Mesenteric fat pad (tissue), 1 donor: Measurements from ENCODE around the gene SDHAF1. TPM values are rescaled to one million over a fixed set of nuclear protein-coding genes. Genes with fewer than 3 reads are reported as not detected.
A peak's percentile ranks its signal among the peaks of the same experiment; 100 is the strongest.
"Not testable (repeated sequence)": the region's sequence is repeated elsewhere in the genome, so short reads cannot be mapped to it uniquely, and the experiment has no call there.

ENCODE experiments used
- DNase-seq: peaks from one replicate; pipeline ENCODE4 v3.0.0-alpha.2; 2020; ENCODE audit warnings: low spot score
- total RNA-seq: library from RNA; stranded (reverse); fragmentation: NEBNext Ultra II Directional; extraction: Animal tissue kit (Norgen Biotek cat#: 25700); gene quantifications from one replicate; pipeline ENCODE4 v1.2.1, GENCODE V29; 2021
- donor health status: DM: yes; HTN: yes; CAD: no.

The SDHAF1 gene
- total RNA-seq, 1 donor from 2014 or later, result 8.2 TPM

GRCh38 chr19:36014012-36014924 lies 19.3 kb downstream of the SDHAF1 start, which contains the start of gene ALKBH6:
Gene ALKBH6, minus strand, starts transcription at chr19:36014213. Its CDS starts 816 bp downstream, at chr19:36013397.
- DNase-seq, result peak; percentile 100

DNA sequence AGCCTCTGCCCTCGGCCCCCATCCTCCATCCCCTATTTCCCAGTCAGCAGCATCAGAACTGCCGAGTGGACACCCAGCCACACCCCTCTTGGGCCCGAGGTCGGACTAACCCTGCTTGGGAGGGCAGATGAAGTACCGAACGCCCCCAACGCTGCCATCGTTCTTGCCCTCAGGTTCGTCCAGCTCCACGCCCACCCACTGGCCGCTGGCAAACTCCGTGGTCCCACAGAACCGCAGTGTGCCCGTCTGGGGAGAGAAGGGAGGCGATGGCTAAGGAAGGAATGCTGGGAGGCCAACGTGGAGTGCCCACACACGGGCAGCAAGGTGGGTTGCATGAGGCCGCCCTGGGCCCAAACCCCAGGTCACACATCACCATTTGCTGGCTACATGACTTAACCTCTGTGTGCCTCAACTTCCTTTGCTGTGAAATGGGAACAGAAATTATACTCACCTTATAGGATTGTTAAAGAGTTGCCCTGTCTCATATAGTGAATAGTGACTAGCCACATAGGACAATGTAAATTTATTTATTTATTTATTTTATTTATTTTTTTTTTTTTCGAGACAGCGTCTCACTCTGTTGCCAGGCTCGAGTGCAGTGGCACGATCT lies 24.2 kb downstream of the SDHAF1 start:
- no peak for DNase-seq

DNA sequence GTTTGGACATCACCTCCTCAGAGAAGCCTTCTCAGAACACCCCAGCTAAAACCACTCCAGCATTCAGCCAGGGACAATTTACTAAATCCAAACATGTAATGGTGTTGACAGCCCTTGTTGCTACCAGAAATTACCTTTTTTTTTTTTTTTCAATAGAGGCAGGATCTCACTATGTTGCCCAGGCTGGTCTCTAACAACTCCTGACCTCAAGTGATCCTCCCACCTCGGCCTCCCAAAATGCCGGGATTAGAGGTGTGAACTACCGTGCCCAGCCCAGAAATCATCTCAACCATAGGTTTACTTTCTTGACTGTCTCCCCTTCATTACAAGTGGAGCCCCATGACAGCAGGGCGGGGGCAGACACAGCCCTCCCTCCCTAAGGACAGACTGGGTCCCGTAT lies 28.4 kb downstream of the SDHAF1 start:
- DNase-seq, result no peak

DNA sequence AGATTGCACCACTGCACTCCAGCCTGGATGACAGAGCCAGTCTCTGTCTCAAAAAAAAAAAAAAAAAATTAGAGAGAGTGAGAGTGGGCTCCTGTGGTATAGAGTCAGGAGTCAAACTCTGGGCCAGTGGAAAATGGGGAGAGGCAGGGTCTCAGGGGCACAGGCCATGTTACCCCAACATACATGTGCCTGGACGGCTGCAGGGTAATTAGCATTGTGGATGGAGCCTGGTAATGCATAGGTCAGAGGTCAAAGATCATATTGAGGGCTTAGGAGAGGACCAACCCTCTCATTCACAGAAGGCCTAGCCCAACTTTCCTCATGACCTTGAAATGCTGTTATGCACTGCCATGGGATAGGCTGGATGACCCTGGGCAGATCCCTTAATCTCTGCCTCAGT lies 30.6 kb downstream of the SDHAF1 start:
- DNase-seq, result no peak

DNA sequence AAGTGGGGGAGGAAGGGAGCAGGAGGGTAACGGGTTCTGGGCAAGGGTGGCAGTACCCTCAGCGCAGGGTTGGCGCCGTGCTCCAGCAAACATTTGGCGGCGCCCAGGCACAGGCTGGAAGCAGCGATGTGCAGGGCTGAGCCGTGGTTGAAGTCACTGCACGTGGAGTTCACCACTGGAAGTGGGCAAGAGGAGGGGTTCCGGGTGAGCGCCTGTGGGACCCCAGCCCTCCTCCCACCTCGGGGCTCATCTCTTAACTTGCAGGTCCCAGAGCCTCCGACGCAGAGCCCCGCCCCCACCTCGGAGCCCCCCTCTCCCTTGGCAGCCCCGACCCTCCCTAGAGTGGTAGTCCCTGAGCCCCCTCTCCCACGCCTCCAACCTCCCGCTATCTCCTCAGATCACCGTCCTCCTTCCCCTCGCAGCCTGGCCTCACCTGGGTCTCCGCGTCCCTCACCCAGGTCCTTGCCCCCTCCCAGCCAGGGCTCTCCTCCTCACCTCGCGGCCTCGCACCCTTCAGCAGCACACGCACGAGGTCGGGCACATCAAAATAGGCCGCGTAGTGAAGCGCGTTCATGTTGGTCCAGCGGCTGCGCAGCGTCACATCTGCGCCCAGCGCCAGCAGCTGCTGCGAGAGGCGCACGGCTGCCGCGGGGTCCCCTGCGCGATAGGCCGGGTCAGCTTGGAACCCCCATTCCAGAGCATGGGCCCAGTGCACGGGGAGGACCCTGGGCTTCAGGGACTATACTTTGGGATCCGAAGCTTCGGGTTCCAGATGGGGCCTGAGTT lies 31.3 kb downstream of the SDHAF1 start:
- DNase-seq, result no peak

- no peak for DNase-seq
Measured at GRCh38 chr19:36027696-36028095, 32.7 kb downstream of the SDHAF1 start.

DNA sequence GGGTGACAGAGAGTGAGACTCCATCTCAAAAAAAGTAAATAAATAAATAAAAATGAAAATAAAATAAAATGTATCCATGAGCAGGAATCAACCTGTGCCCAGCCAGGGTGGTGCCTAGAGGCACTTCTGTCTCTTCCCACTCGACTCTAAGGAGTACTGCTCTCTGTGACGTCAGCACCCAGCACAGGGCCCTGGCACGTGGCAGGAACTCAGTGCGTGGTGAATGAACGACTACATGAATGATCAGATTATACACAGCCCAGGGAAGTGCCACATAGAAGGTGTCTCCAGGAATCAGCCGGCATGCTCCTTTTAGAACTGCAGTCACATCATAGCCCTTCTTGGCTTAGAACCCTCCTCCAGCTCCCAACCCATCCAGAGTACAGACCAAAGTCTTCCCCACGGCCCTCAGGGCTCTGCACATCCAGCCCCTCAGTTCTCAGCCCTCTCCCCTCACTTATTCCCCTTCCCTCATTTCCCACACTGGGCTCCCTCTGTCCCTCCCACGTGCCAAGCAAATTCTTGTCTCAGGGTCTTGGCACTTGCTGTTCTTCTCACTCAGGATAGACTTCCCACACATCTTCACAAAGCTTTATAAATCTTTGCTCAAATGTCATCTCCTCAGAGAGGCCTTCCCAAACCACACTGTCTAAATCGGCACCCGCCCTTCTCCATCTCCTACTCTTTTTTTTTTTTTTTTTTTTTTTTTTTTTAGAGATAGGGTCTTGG lies 33.5 kb downstream of the SDHAF1 start:
- DNase-seq, result no peak

- DNase-seq, result no peak
Measured at GRCh38 chr19:36030264-36031148, 35.5 kb downstream of the SDHAF1 start.

DNA sequence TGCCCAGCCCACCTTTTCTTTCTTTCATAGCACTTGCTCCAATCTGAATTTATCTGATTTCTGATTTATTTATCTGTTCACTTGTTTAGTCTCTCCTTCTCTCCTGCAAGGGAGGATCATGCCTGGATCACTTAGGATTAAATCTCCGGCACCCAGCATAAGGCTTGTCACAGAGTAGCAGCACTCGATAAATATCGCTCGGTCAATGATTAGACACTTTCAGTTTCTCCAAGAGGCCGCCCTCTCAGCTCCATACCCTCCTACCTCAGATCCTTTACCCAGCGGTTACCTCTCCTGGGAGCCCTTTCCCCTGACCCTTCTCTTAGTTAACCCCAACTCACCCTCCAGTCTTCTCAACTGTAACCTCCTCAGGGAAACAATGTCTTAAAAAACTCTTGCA lies 36.3 kb downstream of the SDHAF1 start:
- DNase-seq, result no peak

DNA sequence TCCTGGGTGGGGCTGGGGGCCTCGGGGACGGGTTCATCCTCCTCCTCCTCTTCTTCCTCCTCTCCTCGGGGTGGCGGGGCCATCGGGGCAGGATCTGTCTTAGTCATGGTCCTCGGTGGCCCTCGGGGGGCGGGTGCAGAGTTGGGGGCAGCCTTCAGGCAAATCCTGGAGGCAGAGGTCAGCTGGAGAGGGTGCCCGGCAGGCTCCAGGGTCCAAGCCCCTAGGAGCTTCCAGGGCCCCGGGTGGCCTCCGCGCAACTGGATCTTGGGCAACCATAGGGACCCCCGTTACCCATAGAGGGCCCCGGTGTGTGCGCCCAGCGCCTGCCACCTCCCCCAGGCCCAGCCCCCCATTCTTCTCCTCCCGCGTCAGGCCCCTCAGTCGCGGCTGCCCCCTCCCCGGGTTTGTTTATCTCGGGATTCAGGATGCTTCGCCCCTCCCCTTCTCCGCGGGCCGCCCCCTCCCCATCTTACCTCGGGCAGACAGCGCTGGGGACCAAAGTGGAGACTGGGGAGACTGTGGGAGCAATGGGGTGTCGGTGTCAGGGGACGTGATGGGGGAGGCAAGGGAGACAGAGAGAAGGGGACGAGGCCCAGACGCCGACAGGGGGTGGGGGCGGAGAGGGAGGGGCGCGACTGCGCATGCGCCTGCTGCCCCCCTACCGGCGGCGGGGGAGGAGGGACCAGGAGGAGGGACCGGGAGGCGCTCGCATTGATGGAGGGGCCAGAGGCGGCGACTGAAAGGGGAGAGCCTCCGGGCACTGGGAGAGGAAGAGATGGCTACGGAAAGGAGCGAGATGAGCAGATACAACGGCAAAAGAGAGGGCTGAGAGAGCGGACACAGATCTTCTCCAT lies 37.5 kb downstream of the SDHAF1 start, which contains the start of gene CLIP3:
CLIP3 (minus strand) TSS at position 623 of the 854 bp plus-strand sequence; CDS start at position 107, 516 bp downstream.
- DNase-seq, result no peak

DNA sequence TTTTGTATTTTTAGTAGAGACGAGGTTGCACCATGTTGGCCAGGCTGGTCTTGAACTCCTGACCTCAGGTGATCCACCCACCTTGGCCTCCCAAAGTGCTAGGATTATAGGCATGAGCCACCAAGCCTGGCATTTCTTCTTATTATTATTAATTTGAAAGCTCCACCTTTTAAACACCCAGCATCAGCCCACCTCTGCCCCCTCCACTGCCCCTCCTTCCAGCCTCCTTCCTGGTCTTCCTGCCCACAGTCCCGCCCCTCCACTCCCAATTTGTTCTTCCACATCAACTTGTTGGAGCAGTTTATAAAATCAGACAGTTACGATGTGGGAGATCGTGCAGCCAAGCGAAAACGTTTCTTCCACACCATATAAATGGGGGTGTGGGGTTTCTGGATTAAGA lies 45.5 kb downstream of the SDHAF1 start:
- no peak for DNase-seq

DNA sequence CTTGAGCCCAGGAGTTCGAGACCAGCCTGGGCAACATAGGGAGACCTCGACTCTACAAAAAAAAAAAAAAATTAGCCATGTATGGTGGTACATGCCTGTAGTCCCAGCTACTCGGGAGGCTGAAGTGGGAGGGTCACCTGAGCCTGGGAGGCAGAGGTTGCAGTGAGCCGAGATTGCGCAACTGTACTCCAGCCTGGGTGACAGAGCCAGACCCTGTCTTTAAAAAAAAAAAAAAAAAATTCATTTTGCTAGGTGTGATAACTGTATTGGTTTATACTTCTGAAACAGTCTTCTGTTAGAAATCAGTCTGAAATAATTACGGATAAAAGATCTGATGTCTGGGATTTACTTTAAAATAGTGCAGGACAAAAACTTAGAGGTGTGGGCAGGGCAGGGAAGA lies 46.1 kb downstream of the SDHAF1 start:
- not testable (repeated sequence) for DNase-seq

DNA sequence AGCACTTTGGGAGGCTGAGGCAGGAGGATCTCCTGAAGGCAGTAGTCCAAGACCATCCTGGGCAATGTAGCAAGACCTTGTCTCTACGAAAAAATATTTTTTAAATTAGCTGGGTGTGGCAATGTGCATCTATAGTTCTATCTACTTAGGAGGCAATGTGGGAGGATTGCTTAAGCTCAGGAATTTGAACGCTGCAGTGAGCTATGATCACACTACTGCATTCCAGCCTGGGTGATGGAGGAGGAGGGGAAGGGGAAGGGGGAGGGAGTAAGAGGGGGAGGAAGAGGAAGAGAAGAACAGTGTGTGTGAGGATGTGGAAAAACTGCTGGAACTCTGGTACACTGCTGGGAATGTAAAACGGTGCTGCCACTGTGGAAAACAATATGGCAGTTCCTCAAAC lies 46.8 kb downstream of the SDHAF1 start:
- no peak for DNase-seq

DNA sequence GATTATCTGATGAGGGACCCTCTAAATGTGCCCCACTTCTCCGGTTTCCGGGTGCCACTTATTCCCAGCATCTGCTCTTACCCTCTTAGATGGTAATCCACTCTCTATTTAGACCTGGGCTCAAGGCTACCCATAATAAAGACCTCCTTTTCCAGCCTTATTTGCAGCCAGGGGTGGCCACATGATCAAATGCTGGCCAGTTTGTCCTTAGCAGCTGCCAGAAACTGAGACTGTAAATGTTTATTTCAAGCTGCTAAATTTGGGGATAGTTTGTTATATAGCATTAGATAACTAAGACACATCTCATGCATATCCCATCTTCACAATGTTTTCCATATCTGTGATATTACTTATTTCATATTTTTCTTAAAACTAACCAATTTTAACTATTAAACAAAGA lies 49.0 kb downstream of the SDHAF1 start:
- DNase-seq, result no peak

Other genes starting within 250 kb of the SDHAF1 start
- 12.8 TPM for gene U2AF1L4, start 249.8 kb upstream of the SDHAF1 start, total RNA-seq
- 66.8 TPM for gene PSENEN, start 249.5 kb upstream of the SDHAF1 start, total RNA-seq
- gene LIN37, start 246.6 kb upstream of the SDHAF1 start, total RNA-seq, result 12.9 TPM
- 506 TPM for gene HSPB6, start 238.2 kb upstream of the SDHAF1 start, total RNA-seq
- gene PROSER3, start 237.0 kb upstream of the SDHAF1 start, total RNA-seq, result 16.6 TPM
- 2.7 TPM for gene ARHGAP33, start 219.6 kb upstream of the SDHAF1 start, total RNA-seq
- gene PRODH2, start 182.3 kb upstream of the SDHAF1 start, total RNA-seq, result not detected
- gene NPHS1, start 142.7 kb upstream of the SDHAF1 start, total RNA-seq, result not detected
- not detected for gene KIRREL2, start 138.3 kb upstream of the SDHAF1 start, total RNA-seq
- gene APLP1, start 126.6 kb upstream of the SDHAF1 start, total RNA-seq, result 3.5 TPM
- 33.3 TPM for gene NFKBID, start 94.6 kb upstream of the SDHAF1 start, total RNA-seq
- 20.9 TPM for gene HCST, start 92.7 kb upstream of the SDHAF1 start, total RNA-seq
- 201 TPM for gene TYROBP, start 86.9 kb upstream of the SDHAF1 start, total RNA-seq
- 11.5 TPM for gene LRFN3, start 58.8 kb upstream of the SDHAF1 start, total RNA-seq
- gene SYNE4, start 13.6 kb downstream of the SDHAF1 start, total RNA-seq, result not detected
- gene ALKBH6, start 19.0 kb downstream of the SDHAF1 start, total RNA-seq, result 12.6 TPM
- 19.7 TPM for gene CLIP3, start 37.7 kb downstream of the SDHAF1 start, total RNA-seq
- gene THAP8, start 59.1 kb downstream of the SDHAF1 start, total RNA-seq, result 5.2 TPM
- gene WDR62, start 59.7 kb downstream of the SDHAF1 start, total RNA-seq, result 0.32 TPM
- not detected for gene OVOL3, start 116.0 kb downstream of the SDHAF1 start, total RNA-seq
- 63.6 TPM for gene POLR2I, start 119.7 kb downstream of the SDHAF1 start, total RNA-seq
- gene TBCB, start 120.3 kb downstream of the SDHAF1 start, total RNA-seq, result 87.1 TPM
- 647 TPM for gene CAPNS1, start 144.9 kb downstream of the SDHAF1 start, total RNA-seq
- gene COX7A1, start 157.3 kb downstream of the SDHAF1 start, total RNA-seq, result 273 TPM
- 3.6 TPM for gene ZNF565, start 219.5 kb downstream of the SDHAF1 start, total RNA-seq
- 40.3 TPM for gene ZNF146, start 219.9 kb downstream of the SDHAF1 start, total RNA-seq